ENCODE measurements around the gene NINJ1. TPM values are rescaled to one million over a fixed set of nuclear protein-coding genes. Genes with fewer than 3 reads are reported as not detected.

NINJ1 gene
- total RNA-seq: 10 to 100 TPM; 29.5 to 29.9 TPM

GRCh38 chr9:93134015-93134739, at the start of gene NINJ1:
Gene NINJ1, minus strand, starts transcription at chr9:93134251. Its CDS starts 34 bp downstream, at chr9:93134217.
- Mint-ChIP-seq H3K9me3 (peaks cover 4% of the 10 kb centered on the region), H3K27ac (peak within 1 kb of the TSS; percentile 88), H3K4me3 (peak within 1 kb of the TSS; percentile 85), H3K4me1 (peaks cover 57% of the 10 kb centered on the region), H3K36me3 (ENCODE audit: low read depth) (peaks cover 2% of the 10 kb centered on the region), H3K27me3 (no peaks in the 10 kb centered on the region)
- ChIA-PET CTCF (interaction anchor here (0.6 to 2.1 kb wide), 12 partner anchors 8 to 432 kb away, joined by 3 to 9 read pairs (median 3); no protein-coding TSS in a partner anchor), POLR2A (no interaction called here)
- peak; percentile 74 for DNase-seq

- H3K4me1 Mint-ChIP-seq: peaks cover 5% of the 10 kb centered on the region
- DNase-seq: no peak
- H3K4me3 Mint-ChIP-seq: peak overlapping the region; percentile 62
- H3K36me3 Mint-ChIP-seq (ENCODE audit: low read depth): no peaks in the 10 kb centered on the region
- CTCF ChIA-PET: interaction anchor here (0.9 to 1.1 kb wide), 2 partner anchors 16 to 47 kb away, joined by 3 read pairs; no protein-coding TSS in a partner anchor
- H3K27me3 Mint-ChIP-seq: peaks cover 54% of the 10 kb centered on the region
- H3K27ac Mint-ChIP-seq: no peak overlapping the region
- POLR2A ChIA-PET: no interaction called here
- no peaks in the 10 kb centered on the region for H3K9me3 Mint-ChIP-seq
These were observed 49.1 kb upstream of the NINJ1 start for GRCh38 chr9:93183131-93183662.

GRCh38 chr9:93182572-93182971, 48.5 kb upstream of the NINJ1 start:
- Mint-ChIP-seq H3K9me3 (no peaks in the 10 kb centered on the region), H3K27ac (no peak overlapping the region), H3K27me3 (peaks cover 54% of the 10 kb centered on the region), H3K36me3 (ENCODE audit: low read depth) (no peaks in the 10 kb centered on the region), H3K4me3 (no peak overlapping the region), H3K4me1 (peaks cover 5% of the 10 kb centered on the region)
- DNase-seq: no peak
- ChIA-PET CTCF (interaction anchor here (0.9 to 1.2 kb wide), 3 partner anchors 13 to 46 kb away, joined by 3 read pairs; no protein-coding TSS in a partner anchor), POLR2A (no interaction called here)

- ChIA-PET POLR2A (no interaction called here), CTCF (interaction anchor here (1.1 to 1.2 kb wide), 2 partner anchors 13 to 15 kb away, joined by 3 read pairs; no protein-coding TSS in a partner anchor)
- H3K4me3 Mint-ChIP-seq: no peak overlapping the region
These were observed 47.8 kb upstream of the NINJ1 start for GRCh38 chr9:93181672-93182435.

GRCh38 chr9:93180938-93181337, 46.9 kb upstream of the NINJ1 start:
- H3K4me3 Mint-ChIP-seq: no peak overlapping the region
- H3K4me1 Mint-ChIP-seq: peaks cover 5% of the 10 kb centered on the region
- POLR2A ChIA-PET: no interaction called here

More at GRCh38 chr9:93181672-93182435, 47.8 kb upstream of the NINJ1 start:
- no peak for DNase-seq
- peaks cover 53% of the 10 kb centered on the region for H3K27me3 Mint-ChIP-seq
- H3K36me3 Mint-ChIP-seq (ENCODE audit: low read depth): no peaks in the 10 kb centered on the region
- no peak overlapping the region for H3K27ac Mint-ChIP-seq
- H3K9me3 Mint-ChIP-seq: no peaks in the 10 kb centered on the region
- H3K4me1 Mint-ChIP-seq: peaks cover 5% of the 10 kb centered on the region

GRCh38 chr9:93178851-93179786, 45.1 kb upstream of the NINJ1 start:
- H3K4me3 Mint-ChIP-seq: no peak overlapping the region
- no peaks in the 10 kb centered on the region for H3K9me3 Mint-ChIP-seq
- ChIA-PET POLR2A (no interaction called here), CTCF (interaction anchor here (0.8 to 1.4 kb wide), 2 partner anchors 15 to 328 kb away, joined by 3 to 4 read pairs; no protein-coding TSS in a partner anchor)
- no peak for DNase-seq
- peaks cover 5% of the 10 kb centered on the region for H3K4me1 Mint-ChIP-seq
- peaks cover 37% of the 10 kb centered on the region for H3K27me3 Mint-ChIP-seq
- H3K27ac Mint-ChIP-seq: no peak overlapping the region
- no peaks in the 10 kb centered on the region for H3K36me3 Mint-ChIP-seq (ENCODE audit: low read depth)

More at GRCh38 chr9:93180938-93181337, 46.9 kb upstream of the NINJ1 start:
- no peak for DNase-seq
- H3K27ac Mint-ChIP-seq: no peak overlapping the region
- no peaks in the 10 kb centered on the region for H3K36me3 Mint-ChIP-seq (ENCODE audit: low read depth)
- peaks cover 44% of the 10 kb centered on the region for H3K27me3 Mint-ChIP-seq
- no peaks in the 10 kb centered on the region for H3K9me3 Mint-ChIP-seq
- CTCF ChIA-PET: interaction anchor here (0.5 kb wide), 1 partner anchor 27 kb away, joined by 4 read pairs; no protein-coding TSS in a partner anchor

GRCh38 chr9:93177676-93178075, 43.6 kb upstream of the NINJ1 start:
- POLR2A ChIA-PET: no interaction called here
- H3K4me1 Mint-ChIP-seq: no peaks in the 10 kb centered on the region
- peaks cover 27% of the 10 kb centered on the region for H3K27me3 Mint-ChIP-seq
- no peak overlapping the region for H3K27ac Mint-ChIP-seq
- no peaks in the 10 kb centered on the region for H3K9me3 Mint-ChIP-seq
- no peak for DNase-seq
- no peaks in the 10 kb centered on the region for H3K36me3 Mint-ChIP-seq (ENCODE audit: low read depth)
- CTCF ChIA-PET: no interaction called here
- H3K4me3 Mint-ChIP-seq: no peak overlapping the region

GRCh38 chr9:93174976-93175375, 40.9 kb upstream of the NINJ1 start:
- ChIA-PET CTCF (no interaction called here), POLR2A (no interaction called here)
- Mint-ChIP-seq H3K4me3 (no peak overlapping the region), H3K36me3 (ENCODE audit: low read depth) (no peaks in the 10 kb centered on the region), H3K9me3 (no peaks in the 10 kb centered on the region), H3K4me1 (no peaks in the 10 kb centered on the region), H3K27ac (no peak overlapping the region), H3K27me3 (peaks cover 5% of the 10 kb centered on the region)
- no peak for DNase-seq

GRCh38 chr9:93173365-93174051, 39.5 kb upstream of the NINJ1 start:
- Mint-ChIP-seq H3K9me3 (no peaks in the 10 kb centered on the region), H3K27ac (peak overlapping the region; percentile 19), H3K4me3 (no peak overlapping the region), H3K4me1 (peaks cover 1% of the 10 kb centered on the region), H3K36me3 (ENCODE audit: low read depth) (no peaks in the 10 kb centered on the region), H3K27me3 (peaks cover 2% of the 10 kb centered on the region)
- POLR2A ChIA-PET: no interaction called here
- DNase-seq: no peak
- CTCF ChIA-PET: no interaction called here

GRCh38 chr9:93172666-93173364, 38.8 kb upstream of the NINJ1 start:
- H3K27me3 Mint-ChIP-seq: peaks cover 2% of the 10 kb centered on the region
- ChIA-PET CTCF (no interaction called here), POLR2A (no interaction called here)
- no peaks in the 10 kb centered on the region for H3K36me3 Mint-ChIP-seq (ENCODE audit: low read depth)
- H3K4me1 Mint-ChIP-seq: peaks cover 1% of the 10 kb centered on the region
- no peak for DNase-seq
- no peak overlapping the region for H3K4me3 Mint-ChIP-seq
- H3K27ac Mint-ChIP-seq: no peak overlapping the region
- H3K9me3 Mint-ChIP-seq: no peaks in the 10 kb centered on the region

GRCh38 chr9:93171261-93171990, 37.4 kb upstream of the NINJ1 start:
- DNase-seq: no peak
- ChIA-PET POLR2A (no interaction called here), CTCF (no interaction called here)
- Mint-ChIP-seq H3K27me3 (peaks cover 2% of the 10 kb centered on the region), H3K27ac (no peak overlapping the region), H3K4me1 (peaks cover 1% of the 10 kb centered on the region), H3K9me3 (no peaks in the 10 kb centered on the region), H3K4me3 (no peak overlapping the region), H3K36me3 (ENCODE audit: low read depth) (no peaks in the 10 kb centered on the region)

All from activated CD4-positive, alpha-beta T cell treated with anti-CD3 and anti-CD28 coated beads, Interleukin-2, amount 10 ng/mL, durations not matched to agents 7 days and 5 days (primary cell).